IMR-90 (cell line): ENCODE data around the gene FARP1. TPM values are rescaled to one million over a fixed set of nuclear protein-coding genes. Genes with fewer than 3 reads are reported as not detected.

Experiments
- BHLHE40 ChIP-seq: fragments of 150-350 bp; IDR thresholded peaks from 2 replicates; pipeline ENCODE4 v1.6.1; 2016; ENCODE audit warnings: mild to moderate bottlenecking, low read depth, low read length
- MAZ ChIP-seq: IDR thresholded peaks from 2 replicates; pipeline ENCODE4 v1.6.1; 2012; ENCODE audit warnings: low read depth, mild to moderate bottlenecking, low read length, improper control_type of control experiment, moderate library complexity, borderline replicate concordance
- NFE2L2 ChIP-seq: fragments of 150-350 bp; IDR thresholded peaks from 2 replicates; pipeline ENCODE4 v1.6.1; 2016; ENCODE audit warnings: low read depth, mild to moderate bottlenecking, low read length
- POLR2A ChIP-seq: IDR thresholded peaks from 2 replicates; pipeline ENCODE4 v1.6.1; 2012; ENCODE audit warnings: mild to moderate bottlenecking, low read depth, low read length
- RAD21 ChIP-seq: IDR thresholded peaks from 2 replicates; pipeline ENCODE4 v1.6.1; 2012; ENCODE audit warnings: low read length, improper control_type of control experiment
- RCOR1 ChIP-seq: IDR thresholded peaks from 2 replicates; pipeline ENCODE4 v1.6.1; 2012; ENCODE audit warnings: mild to moderate bottlenecking, low read length, improper control_type of control experiment; ENCODE audit not compliant: insufficient replicate concordance
- RFX5 ChIP-seq: IDR thresholded peaks from 2 replicates; pipeline ENCODE4 v1.8.0; 2012; ENCODE audit warnings: low read depth, mild to moderate bottlenecking, low read length, moderate library complexity
- SMC3 ChIP-seq: fragments of 150-350 bp; IDR thresholded peaks from 2 replicates; pipeline ENCODE4 v1.6.1; 2016; ENCODE audit warnings: low read depth, mild to moderate bottlenecking, antibody characterized with exemption, low read length, moderate library complexity
- USF2 ChIP-seq: fragments of 150-350 bp; IDR thresholded peaks from 2 replicates; pipeline ENCODE4 v1.6.1; 2017; ENCODE audit warnings: mild to moderate bottlenecking, antibody characterized with exemption, low read length, low read depth
- polyA plus RNA-seq, 3 experiments: library from polyadenylated mRNA; depleted of rRNA; stranded (reverse); fragments of >200 nt; gene quantifications; 2 replicates each; pipeline ENCODE4 v1.2.3, GENCODE V29; 2012; ENCODE audit warnings: low replicate concordance in 1 of 3
- total RNA-seq: library from RNA; depleted of rRNA; stranded (reverse); fragments of >200 nt; gene quantifications from 2 replicates; pipeline ENCODE4 v1.2.3, GENCODE V29; 2012

The FARP1 gene
- total and polyA plus RNA-seq, 2 of the 4 experiments (the other 2 are of a cell fraction), result 39.6 to 57.0 TPM

- TF ChIP-seq POLR2A (0 out of 2 replicates have a peak, but pooled peaks have one; percentile 24), SMC3 (peak; percentile 48), RCOR1 (no peak), USF2 (no peak), MAZ (peak; percentile 92; the same call in 1 of the 2 replicates), NFE2L2 (no peak), RFX5 (no peak), BHLHE40 (no peak), RAD21 (peak; percentile 75)
These were observed at the start of gene FARP1 (continued) for GRCh38 chr13:98142380-98143156.
